OCI-LY3 (cell line): ENCODE data around the gene HCST.

Experiments used
- EZH2phosphoT487 ChIP-seq: fragments of 200-600 bp; shearing (Covaris generic); IDR thresholded peaks from 2 replicates; pipeline ENCODE4 v1.6.1; 2018; ENCODE audit warnings: antibody characterized with exemption, mixed run types, low read depth
- TF ChIP-seq, protein P1 (sequence below): fragments of 200-600, 300-600 bp; sonication (generic); IDR thresholded peaks from 2 replicates; pipeline ENCODE4 v1.5.1; 2014; ENCODE audit warnings: antibody characterized with exemption, low read length, low read depth

DNA sequence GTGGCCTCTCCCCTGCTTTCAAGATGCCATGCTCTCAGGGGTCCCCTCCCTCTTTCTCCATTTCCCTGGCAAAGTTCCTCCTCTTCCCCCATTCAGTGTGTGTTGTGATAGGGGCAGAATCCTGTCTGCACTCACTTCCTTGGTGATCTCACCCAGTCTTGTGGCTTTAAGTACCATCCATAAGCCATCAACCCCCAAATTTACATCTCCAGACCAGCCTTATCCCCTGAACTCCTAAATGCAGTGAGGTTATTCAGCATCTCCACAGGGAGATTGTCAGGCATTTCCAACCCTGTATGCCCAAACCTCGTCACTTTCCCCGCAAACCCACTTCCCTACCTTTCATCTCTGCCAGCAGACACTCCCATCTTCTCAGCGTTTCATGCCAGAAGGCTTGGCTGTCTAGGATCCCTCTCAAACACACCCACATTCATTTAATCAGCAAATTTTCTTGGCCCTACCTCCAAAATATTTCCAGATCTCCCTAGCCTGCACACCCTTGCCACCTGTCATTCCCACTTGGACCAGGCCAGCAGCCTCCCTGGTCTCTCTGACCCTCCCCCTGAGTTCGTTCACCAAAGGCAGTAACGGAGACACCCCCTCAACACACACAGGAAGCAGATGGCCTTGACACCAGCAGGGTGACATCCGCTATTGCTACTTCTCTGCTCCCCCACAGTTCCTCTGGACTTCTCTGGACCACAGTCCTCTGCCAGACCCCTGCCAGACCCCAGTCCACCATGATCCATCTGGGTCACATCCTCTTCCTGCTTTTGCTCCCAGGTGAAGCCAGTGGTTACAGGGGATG is at the start of gene HCST:
- TF ChIP-seq, protein P1, sequence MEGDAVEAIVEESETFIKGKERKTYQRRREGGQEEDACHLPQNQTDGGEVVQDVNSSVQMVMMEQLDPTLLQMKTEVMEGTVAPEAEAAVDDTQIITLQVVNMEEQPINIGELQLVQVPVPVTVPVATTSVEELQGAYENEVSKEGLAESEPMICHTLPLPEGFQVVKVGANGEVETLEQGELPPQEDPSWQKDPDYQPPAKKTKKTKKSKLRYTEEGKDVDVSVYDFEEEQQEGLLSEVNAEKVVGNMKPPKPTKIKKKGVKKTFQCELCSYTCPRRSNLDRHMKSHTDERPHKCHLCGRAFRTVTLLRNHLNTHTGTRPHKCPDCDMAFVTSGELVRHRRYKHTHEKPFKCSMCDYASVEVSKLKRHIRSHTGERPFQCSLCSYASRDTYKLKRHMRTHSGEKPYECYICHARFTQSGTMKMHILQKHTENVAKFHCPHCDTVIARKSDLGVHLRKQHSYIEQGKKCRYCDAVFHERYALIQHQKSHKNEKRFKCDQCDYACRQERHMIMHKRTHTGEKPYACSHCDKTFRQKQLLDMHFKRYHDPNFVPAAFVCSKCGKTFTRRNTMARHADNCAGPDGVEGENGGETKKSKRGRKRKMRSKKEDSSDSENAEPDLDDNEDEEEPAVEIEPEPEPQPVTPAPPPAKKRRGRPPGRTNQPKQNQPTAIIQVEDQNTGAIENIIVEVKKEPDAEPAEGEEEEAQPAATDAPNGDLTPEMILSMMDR = no peak
- no peak for TF ChIP-seq EZH2phosphoT487
